ENCODE results near the gene ARHGAP10.

ARHGAP10 gene, protein sequence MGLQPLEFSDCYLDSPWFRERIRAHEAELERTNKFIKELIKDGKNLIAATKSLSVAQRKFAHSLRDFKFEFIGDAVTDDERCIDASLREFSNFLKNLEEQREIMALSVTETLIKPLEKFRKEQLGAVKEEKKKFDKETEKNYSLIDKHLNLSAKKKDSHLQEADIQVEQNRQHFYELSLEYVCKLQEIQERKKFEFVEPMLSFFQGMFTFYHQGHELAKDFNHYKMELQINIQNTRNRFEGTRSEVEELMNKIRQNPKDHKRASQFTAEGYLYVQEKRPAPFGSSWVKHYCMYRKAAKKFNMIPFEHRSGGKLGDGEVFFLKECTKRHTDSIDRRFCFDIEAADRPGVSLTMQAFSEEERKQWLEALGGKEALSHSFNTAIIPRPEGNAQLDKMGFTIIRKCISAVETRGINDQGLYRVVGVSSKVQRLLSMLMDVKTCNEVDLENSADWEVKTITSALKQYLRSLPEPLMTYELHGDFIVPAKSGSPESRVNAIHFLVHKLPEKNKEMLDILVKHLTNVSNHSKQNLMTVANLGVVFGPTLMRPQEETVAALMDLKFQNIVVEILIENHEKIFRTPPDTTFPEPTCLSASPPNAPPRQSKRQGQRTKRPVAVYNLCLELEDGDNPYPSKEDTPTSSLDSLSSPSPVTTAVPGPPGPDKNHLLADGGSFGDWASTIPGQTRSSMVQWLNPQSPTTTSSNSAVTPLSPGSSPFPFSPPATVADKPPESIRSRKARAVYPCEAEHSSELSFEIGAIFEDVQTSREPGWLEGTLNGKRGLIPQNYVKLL

GRCh38 chr4:147731580-147732517 is at the start of gene ARHGAP10:
ARHGAP10 (plus strand) TSS chr4:147732088; CDS start chr4:147732302, 214 bp downstream.
- peak within 1 kb of the TSS; percentile 65 to 93 (median 79) for H3K4me3 ChIP-seq
- peak within 1 kb of the TSS; percentile 38 to 91 (median 87) for H3K27ac ChIP-seq

GRCh38 chr4:147682755-147683154 is 49.1 kb upstream of the ARHGAP10 start:
- peak overlapping the region in 5 of 21 experiments; percentile 81 to 89 (median 87) for H3K27ac ChIP-seq
- H3K4me3 ChIP-seq: peak overlapping the region in 5 of 7 experiments; percentile 64 to 86 (median 71)

DNA sequence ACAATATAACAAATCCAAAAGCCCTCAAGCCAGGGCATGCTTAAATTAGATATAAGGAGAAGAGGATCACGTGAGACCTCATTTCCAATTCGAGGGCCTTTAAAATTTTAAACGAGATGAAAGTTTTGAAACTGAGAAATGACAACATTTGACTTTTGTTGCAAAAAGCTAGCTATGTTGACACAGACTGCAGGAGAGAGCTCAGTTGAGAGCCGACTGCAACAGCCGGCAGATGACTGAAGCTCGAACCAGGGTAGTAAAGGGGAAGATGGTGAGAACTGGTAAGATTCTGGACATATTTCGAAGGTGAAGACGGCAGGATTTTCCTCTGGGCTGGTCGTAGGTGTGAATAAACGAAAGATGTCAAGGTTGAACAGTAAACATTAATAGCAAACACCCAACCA is 48.7 kb upstream of the ARHGAP10 start:
- Histone ChIP-seq H3K4me3 (peak overlapping the region; percentile 57 to 86 (median 70)), H3K27ac (peak overlapping the region in 20 of 21 experiments; percentile 42 to 90 (median 84))

DNA sequence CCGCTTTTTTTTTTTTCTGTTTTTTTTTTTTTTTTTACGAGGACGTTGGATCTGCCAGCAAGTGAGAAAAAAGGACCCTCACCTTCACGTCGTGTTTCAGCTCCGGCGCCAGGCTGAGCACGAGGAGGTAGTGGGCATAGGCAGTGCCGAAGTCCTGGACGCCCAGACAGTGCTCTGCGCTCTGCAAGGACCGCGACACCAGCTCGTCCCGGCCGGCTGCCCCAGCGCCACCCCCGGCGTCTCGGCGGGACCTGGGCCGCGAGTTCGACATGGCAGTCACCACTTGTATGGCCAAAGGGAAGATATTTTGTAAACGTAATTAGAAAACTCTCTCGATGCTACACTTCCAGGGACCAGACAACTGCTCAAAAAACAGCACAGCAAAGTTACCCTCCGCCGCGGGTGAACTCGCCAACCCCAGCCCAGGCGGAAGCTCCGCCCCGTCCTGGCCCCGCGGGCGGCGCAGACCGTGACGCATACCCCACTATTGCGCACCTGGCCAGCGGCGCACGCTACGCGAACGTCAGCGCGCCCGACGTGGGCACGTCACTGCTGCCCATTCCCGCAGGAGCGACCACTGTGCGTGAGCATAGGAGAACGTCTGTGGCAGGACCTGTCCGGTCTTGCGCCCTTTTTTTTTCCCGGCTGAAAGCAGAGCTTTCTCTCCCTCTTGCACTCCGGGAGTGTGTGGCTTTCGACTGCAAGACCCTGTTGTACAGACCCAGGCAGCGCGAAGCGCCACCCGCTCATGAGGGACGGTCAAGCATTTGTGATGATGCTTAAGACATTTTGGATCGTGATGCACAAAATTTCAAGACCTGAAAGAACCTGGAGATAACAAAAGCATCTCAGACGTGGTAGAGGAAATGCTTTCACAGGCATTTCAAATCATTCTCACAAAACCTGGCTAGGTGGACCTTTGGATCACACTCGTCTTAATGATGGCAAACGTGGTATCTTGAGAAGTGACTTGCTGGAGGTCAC is 47.9 kb upstream of the ARHGAP10 start, which contains the start of gene PRMT9:
TSS of gene PRMT9 (minus strand) at position 447 of the 984 bp plus-strand sequence. CDS start at position 271, 176 bp downstream.
- peak within 1 kb of the TSS; percentile 25 to 90 (median 83) for H3K27ac ChIP-seq
- H3K4me3 ChIP-seq: peak within 1 kb of the TSS; percentile 57 to 86 (median 70)

GRCh38 chr4:147689067-147689466 is 42.8 kb upstream of the ARHGAP10 start:
- Histone ChIP-seq H3K4me3 (no peak overlapping the region), H3K27ac (no peak overlapping the region)

GRCh38 chr4:147691820-147692219 is 40.1 kb upstream of the ARHGAP10 start:
- H3K27ac ChIP-seq: no peak overlapping the region
- H3K4me3 ChIP-seq: no peak overlapping the region

GRCh38 chr4:147693218-147693617 is 38.7 kb upstream of the ARHGAP10 start:
- no peak overlapping the region for H3K4me3 ChIP-seq
- no peak overlapping the region for H3K27ac ChIP-seq

- no peak overlapping the region for H3K4me3 ChIP-seq
- no peak overlapping the region for H3K27ac ChIP-seq
These were observed 35.0 kb upstream of the ARHGAP10 start for GRCh38 chr4:147696866-147697265.

DNA sequence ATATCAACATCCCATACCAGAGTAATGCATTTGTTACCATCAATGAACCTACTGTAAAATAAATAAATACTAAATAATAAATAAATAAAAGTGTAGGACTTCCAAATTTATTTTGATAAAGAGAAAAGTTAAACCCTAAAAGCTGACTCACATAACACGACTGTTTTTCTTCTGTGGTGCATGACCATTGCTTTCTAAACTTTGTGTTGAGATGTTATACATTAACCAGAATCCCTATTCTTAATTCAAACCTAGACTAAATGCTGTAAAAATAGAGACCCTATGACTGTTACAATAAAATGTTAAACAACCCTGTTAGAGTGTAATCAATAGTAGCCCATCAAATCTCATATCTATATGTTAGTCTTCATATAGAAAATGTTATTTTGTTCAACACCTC is 27.0 kb upstream of the ARHGAP10 start:
- no peak overlapping the region for H3K27ac ChIP-seq
- H3K4me3 ChIP-seq: no peak overlapping the region

GRCh38 chr4:147707892-147708672 is 23.8 kb upstream of the ARHGAP10 start:
- no peak overlapping the region for H3K27ac ChIP-seq
- no peak overlapping the region for H3K4me3 ChIP-seq

- no peak overlapping the region for H3K4me3 ChIP-seq
- no peak overlapping the region for H3K27ac ChIP-seq
These were observed 21.9 kb upstream of the ARHGAP10 start for GRCh38 chr4:147709999-147710398.

DNA sequence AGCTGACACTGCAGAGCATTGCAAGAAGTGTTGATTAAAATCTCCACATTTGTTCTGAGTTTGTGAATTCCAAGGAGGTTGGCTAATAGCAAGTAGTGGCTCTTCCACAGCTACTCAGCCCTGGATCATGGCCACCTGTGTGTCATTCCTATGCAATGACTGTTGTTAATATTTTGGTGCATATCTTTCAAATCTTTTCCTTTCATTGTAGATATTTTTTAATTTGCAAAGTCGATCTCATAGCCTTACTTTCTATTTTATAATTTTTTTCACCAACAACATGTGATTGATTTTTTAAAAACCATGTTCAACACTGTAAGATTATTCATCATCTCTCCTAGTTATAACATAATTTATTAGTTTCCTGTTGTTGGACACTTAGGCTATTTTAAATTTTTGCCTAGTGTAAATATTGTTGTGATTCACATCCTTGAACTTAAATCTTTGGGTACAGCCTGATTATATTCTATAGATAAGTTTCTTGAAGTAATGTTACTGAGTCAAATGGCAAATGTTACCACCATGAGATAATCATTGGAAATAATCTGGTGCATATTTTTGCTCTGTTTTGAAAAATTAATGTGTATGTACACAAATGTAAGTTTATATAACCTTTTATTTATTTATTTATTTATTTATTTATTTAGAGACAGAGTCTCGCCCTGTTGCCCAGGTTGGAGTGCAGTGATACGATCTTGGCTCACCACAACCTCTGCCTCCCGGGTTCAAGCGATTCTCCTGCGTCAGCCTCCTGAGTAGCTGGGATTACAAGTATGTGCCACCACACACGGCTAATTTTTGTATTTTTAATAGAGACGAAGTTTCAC is 17.1 kb upstream of the ARHGAP10 start:
- no peak overlapping the region for H3K4me3 ChIP-seq
- no peak overlapping the region for H3K27ac ChIP-seq

- H3K4me3 ChIP-seq: no peak overlapping the region
These were observed 14.0 kb upstream of the ARHGAP10 start for GRCh38 chr4:147717878-147718277.

GRCh38 chr4:147723326-147723725 is 8.6 kb upstream of the ARHGAP10 start:
- H3K27ac ChIP-seq: no peak overlapping the region
- no peak overlapping the region for H3K4me3 ChIP-seq

More at GRCh38 chr4:147717878-147718277, 14.0 kb upstream of the ARHGAP10 start:
- H3K27ac ChIP-seq: no peak overlapping the region

DNA sequence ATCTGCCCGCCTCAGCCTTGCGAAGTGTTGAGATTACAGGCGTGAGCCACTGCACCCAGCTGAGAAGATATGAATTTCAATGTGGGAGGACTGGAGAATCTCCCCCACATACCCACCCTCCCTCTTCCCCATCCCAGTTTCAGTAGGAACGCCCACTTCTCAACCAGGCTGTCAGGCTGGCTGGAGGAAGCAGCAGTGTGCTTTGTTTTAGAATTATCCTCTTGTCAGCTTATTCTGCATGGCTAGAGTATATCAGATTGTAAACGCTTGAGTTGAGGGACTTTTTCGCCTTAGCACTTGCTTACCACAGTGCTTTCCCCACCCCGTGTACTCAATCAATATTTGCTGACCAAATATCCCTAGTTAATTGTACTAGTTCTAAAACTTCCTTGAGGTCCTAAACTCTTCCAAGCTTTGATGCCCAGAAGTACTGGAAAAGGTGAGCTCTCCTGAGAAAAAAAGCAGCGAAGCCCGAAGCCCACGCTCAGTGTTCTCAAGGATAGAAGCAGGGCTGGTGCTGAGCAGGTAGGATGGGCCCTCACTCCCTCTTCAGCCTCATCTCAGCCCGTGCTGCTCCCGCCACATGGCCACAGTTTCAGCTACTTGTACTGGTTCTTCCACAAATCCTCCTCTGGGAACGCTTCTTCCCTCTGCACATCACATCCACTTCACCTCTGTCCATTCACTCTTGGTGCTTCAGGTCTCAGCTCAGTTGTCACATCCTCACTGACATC is 7.3 kb upstream of the ARHGAP10 start:
- H3K27ac ChIP-seq: no peak overlapping the region
- no peak overlapping the region for H3K4me3 ChIP-seq

DNA sequence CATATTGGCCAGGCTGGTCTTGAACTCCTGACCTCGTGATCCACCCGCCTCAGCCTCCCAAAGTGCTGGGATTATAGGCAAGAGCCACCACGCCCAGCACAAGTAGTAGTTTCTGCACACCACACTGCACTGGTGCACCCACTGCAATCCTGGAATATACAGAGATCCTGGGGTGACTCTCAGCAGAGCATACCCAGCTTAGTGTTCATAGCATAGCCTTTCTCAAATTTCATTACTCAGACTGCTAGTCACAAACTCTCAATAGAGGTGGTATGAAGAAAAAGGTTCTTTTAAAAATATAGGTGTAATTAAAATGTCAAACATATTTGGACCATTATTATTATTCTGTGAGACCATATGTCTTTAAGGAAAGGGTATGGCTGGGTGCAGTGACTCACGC is 6.2 kb upstream of the ARHGAP10 start:
- no peak overlapping the region for H3K27ac ChIP-seq
- H3K4me3 ChIP-seq: no peak overlapping the region
